H9 (cell line): ENCODE measurements around the gene DUSP10. TPM values are rescaled to one million over a fixed set of nuclear protein-coding genes. Genes with fewer than 3 reads are reported as not detected.

Experiments used
- DNase-seq: peaks from one replicate; pipeline ENCODE4 v3.0.0-alpha.2; 2017
- H2AFZ ChIP-seq: one replicate; pipeline ENCODE4 v1.6.1; 2013; ENCODE audit warnings: mild to moderate bottlenecking, low read length, control low read depth, moderate library complexity
- H2AK5ac ChIP-seq: 2 replicates; pipeline ENCODE4 v1.6.1; 2013; ENCODE audit warnings: low read length, control low read depth, mixed read lengths; ENCODE audit not compliant: insufficient read length
- H2BK120ac ChIP-seq: one replicate; pipeline ENCODE4 v1.6.1; 2013; ENCODE audit warnings: low read depth, mild to moderate bottlenecking, low read length, control low read depth, inconsistent platforms; ENCODE audit not compliant: poor library complexity, severe bottlenecking
- H2BK12ac ChIP-seq: 2 replicates; pipeline ENCODE4 v1.6.1; 2013; ENCODE audit warnings: low read length, control low read depth, mixed read lengths, low read depth; ENCODE audit not compliant: insufficient read length
- H2BK15ac ChIP-seq: 2 replicates; pipeline ENCODE4 v1.6.1; 2013; ENCODE audit warnings: low read depth, low read length, control low read depth
- H2BK20ac ChIP-seq: one replicate; pipeline ENCODE4 v1.6.1; 2013; ENCODE audit warnings: low read depth, mild to moderate bottlenecking, low read length, control low read depth, inconsistent platforms; ENCODE audit not compliant: poor library complexity, severe bottlenecking
- H2BK5ac ChIP-seq: 2 replicates; pipeline ENCODE4 v1.6.1; 2013; ENCODE audit warnings: low read length, control low read depth, mixed read lengths; ENCODE audit not compliant: insufficient read length
- H3K14ac ChIP-seq: 2 replicates; pipeline ENCODE4 v1.6.1; 2013; ENCODE audit warnings: low read length, control low read depth; ENCODE audit not compliant: insufficient read depth
- H3K18ac ChIP-seq: 2 replicates; pipeline ENCODE4 v1.6.1; 2013; ENCODE audit warnings: low read depth, mild to moderate bottlenecking, mixed read lengths, low read length, control low read depth; ENCODE audit not compliant: insufficient read length
- H3K23ac ChIP-seq: 2 replicates; pipeline ENCODE4 v1.6.1; 2013; ENCODE audit warnings: low read length, control low read depth, mixed read lengths, low read depth; ENCODE audit not compliant: insufficient read length
- H3K23me2 ChIP-seq: 2 replicates; pipeline ENCODE4 v1.6.1; 2013; ENCODE audit warnings: low read depth, mild to moderate bottlenecking, mixed read lengths, low read length, control low read depth; ENCODE audit not compliant: insufficient read length, poor library complexity, severe bottlenecking
- H3K27ac ChIP-seq: 2 replicates; pipeline ENCODE4 v1.5.1; 2013; ENCODE audit warnings: low read length, control low read depth, mixed read lengths, low read depth; ENCODE audit not compliant: insufficient read length
- H3K27me3 ChIP-seq: 2 replicates; pipeline ENCODE4 v1.6.1; 2013; ENCODE audit warnings: low read length, control low read depth, inconsistent platforms; ENCODE audit not compliant: insufficient read depth
- H3K4ac ChIP-seq: 2 replicates; pipeline ENCODE4 v1.6.1; 2013; ENCODE audit warnings: low read depth, mild to moderate bottlenecking, control low read depth, inconsistent platforms, low read length, moderate library complexity
- H3K4me1 ChIP-seq: 2 replicates; pipeline ENCODE4 v1.6.1; 2013; ENCODE audit warnings: low read length, control low read depth, inconsistent platforms; ENCODE audit not compliant: insufficient read depth
- H3K4me2 ChIP-seq: 2 replicates; pipeline ENCODE4 v1.6.1; 2013; ENCODE audit warnings: low read length, control low read depth, mixed read lengths; ENCODE audit not compliant: insufficient read length, insufficient read depth
- H3K56ac ChIP-seq: 2 replicates; pipeline ENCODE4 v1.6.1; 2013; ENCODE audit warnings: low read depth, mild to moderate bottlenecking, mixed read lengths, low read length, control low read depth; ENCODE audit not compliant: insufficient read length
- H3K79me1 ChIP-seq: 2 replicates; pipeline ENCODE4 v1.6.1; 2013; ENCODE audit warnings: low read depth, mild to moderate bottlenecking, moderate library complexity, low read length, control low read depth, inconsistent platforms; ENCODE audit not compliant: insufficient read depth, poor library complexity, severe bottlenecking
- H3K79me2 ChIP-seq: 2 replicates; pipeline ENCODE4 v1.6.1; 2013; ENCODE audit warnings: low read length, control low read depth, inconsistent platforms; ENCODE audit not compliant: insufficient read depth
- H3K9ac ChIP-seq: 2 replicates; pipeline ENCODE4 v1.6.1; 2013; ENCODE audit warnings: low read length, control low read depth, mixed read lengths; ENCODE audit not compliant: insufficient read length; ENCODE audit errors: extremely low read depth
- H3K9me3 ChIP-seq: one replicate; pipeline ENCODE4 v1.6.1; 2013; ENCODE audit warnings: low read depth, low read length, inconsistent platforms; ENCODE audit not compliant: control insufficient read depth
- H3T11ph ChIP-seq: one replicate; pipeline ENCODE4 v1.6.1; 2013; ENCODE audit warnings: mild to moderate bottlenecking, low read length, control low read depth, inconsistent platforms
- H4K20me1 ChIP-seq: one replicate; pipeline ENCODE4 v1.6.1; 2013; ENCODE audit not compliant: control insufficient read depth, insufficient read length, insufficient read depth
- H4K5ac ChIP-seq: 2 replicates; pipeline ENCODE4 v1.6.1; 2013; ENCODE audit warnings: low read depth, mild to moderate bottlenecking, mixed read lengths, low read length, control low read depth; ENCODE audit not compliant: insufficient read length
- H4K8ac ChIP-seq: replicated peaks from 2 replicates; pipeline ENCODE4 v1.6.1; 2013; ENCODE audit warnings: low read length, control low read depth, mixed read lengths, low read depth; ENCODE audit not compliant: insufficient read length
- H4K91ac ChIP-seq: 2 replicates; pipeline ENCODE4 v1.6.1; 2013; ENCODE audit warnings: low read depth, mild to moderate bottlenecking, moderate library complexity, mixed read lengths, low read length, control low read depth; ENCODE audit not compliant: insufficient read length
- H3K27ac Mint-ChIP-seq, 3 experiments: 2 replicates in 2 of 3; 3 replicates in 1 of 3; pipeline ENCODE4 v1.8.0; 2020 to 2021; ENCODE audit warnings: mixed read lengths in 3 of 3, mild to moderate bottlenecking in 1 of 3, moderate library complexity in 1 of 3
- H3K27me3 Mint-ChIP-seq: 2 replicates; pipeline ENCODE4 v1.8.0; 2021; ENCODE audit warnings: low read depth, mild to moderate bottlenecking, moderate library complexity, mixed read lengths
- H3K36me3 Mint-ChIP-seq, 3 experiments: 2 replicates in 2 of 3; 3 replicates in 1 of 3; pipeline ENCODE4 v1.8.0; 2020 to 2021; ENCODE audit warnings: low read depth in 3 of 3, mixed read lengths in 3 of 3; ENCODE audit not compliant: insufficient read depth in 1 of 3
- H3K4me1 Mint-ChIP-seq, 2 experiments: 2 replicates each; pipeline ENCODE4 v1.8.0; 2020; ENCODE audit warnings: mixed read lengths in 2 of 2
- H3K4me3 Mint-ChIP-seq, 2 experiments: 2 replicates in 1 of 2; 3 replicates in 1 of 2; pipeline ENCODE4 v1.8.0; 2020 to 2021; ENCODE audit warnings: mild to moderate bottlenecking in 2 of 2, mixed read lengths in 2 of 2, moderate library complexity in 1 of 2
- H3K9me3 Mint-ChIP-seq, 2 experiments: 2 replicates in 1 of 2; 3 replicates in 1 of 2; pipeline ENCODE4 v1.8.0; 2020; ENCODE audit warnings: mild to moderate bottlenecking in 2 of 2, mixed read lengths in 2 of 2, moderate library complexity in 1 of 2
- WGBS: extraction: QIAGEN DNeasy Blood & Tissue Kit; methylation state at CpG from one replicate; pipeline ENCODE4 v1.1.7; 2013; ENCODE audit warnings: missing lambda C conversion rate, low lambda C conversion rate, mixed read lengths; ENCODE audit not compliant: insufficient read length; ENCODE audit errors: extremely low coverage; 5-methylcytosine and 5-hydroxymethylcytosine counted together
- total RNA-seq: library from RNA; stranded (reverse); gene quantifications from 2 replicates; pipeline ENCODE4 v1.2.1, GENCODE V29; 2021
- TF ChIP-seq, protein P1 (sequence below): fragments of 200-600 bp; sonication (generic); conservative IDR thresholded peaks from 3 replicates; pipeline ENCODE4 v1.8.0; 2021; ENCODE audit warnings: antibody characterized with exemption, mild to moderate bottlenecking

The DUSP10 gene
- total RNA-seq, 1 experiment from 2014 or later = 2.0 TPM

DNA sequence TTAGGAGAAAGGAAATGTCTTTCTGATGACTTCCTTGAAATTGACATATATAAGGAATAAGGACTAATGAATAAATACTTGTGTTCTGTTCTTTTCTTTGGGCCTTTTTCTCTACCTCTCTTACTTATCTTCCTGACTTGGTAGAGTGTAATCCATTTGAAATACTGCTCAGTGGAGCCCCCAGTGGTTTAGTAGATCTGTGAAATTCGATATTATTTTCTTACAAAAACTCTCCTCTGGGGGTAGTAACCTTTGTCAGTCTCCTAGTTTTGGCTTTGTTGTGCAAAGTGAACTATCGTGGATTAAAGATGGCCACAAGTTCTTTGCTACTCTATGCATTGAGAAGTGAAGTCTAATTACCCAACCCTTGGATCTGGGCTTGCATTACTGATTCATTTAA lies 48.8 kb downstream of the DUSP10 start:
- Mint-ChIP-seq H3K4me3 (no peak overlapping the region), H3K27me3 (no peaks in the 10 kb centered on the region), H3K9me3 (peaks cover 0 to 3% of the 10 kb centered on the region in 2 experiments; a peak in 2 of 5 replicates), H3K4me1 (0 out of 4 replicates have a peak, but pooled peaks cover 0 to 3% of the 10 kb centered on the region in 2 experiments), H3K36me3 (no peaks in the 10 kb centered on the region; a peak in 1 of 7 replicates), H3K27ac (no peak overlapping the region)
- no peak overlapping the region for H3K4ac ChIP-seq
- H4K8ac ChIP-seq = no peak overlapping the region
- no peak overlapping the region for H2BK12ac ChIP-seq
- no peak overlapping the region for H2BK120ac ChIP-seq
- no peak overlapping the region for H3K27ac ChIP-seq
- no peak overlapping the region for H3K23ac ChIP-seq
- no peak overlapping the region for H3K56ac ChIP-seq
- no peaks in the 10 kb centered on the region for H3K4me1 ChIP-seq
- no peak overlapping the region for H2BK15ac ChIP-seq
- no peaks in the 10 kb centered on the region for H3K79me2 ChIP-seq
- H3K4me2 ChIP-seq = no peak overlapping the region
- no peaks in the 10 kb centered on the region for H3K9me3 ChIP-seq
- TF ChIP-seq, protein P1, sequence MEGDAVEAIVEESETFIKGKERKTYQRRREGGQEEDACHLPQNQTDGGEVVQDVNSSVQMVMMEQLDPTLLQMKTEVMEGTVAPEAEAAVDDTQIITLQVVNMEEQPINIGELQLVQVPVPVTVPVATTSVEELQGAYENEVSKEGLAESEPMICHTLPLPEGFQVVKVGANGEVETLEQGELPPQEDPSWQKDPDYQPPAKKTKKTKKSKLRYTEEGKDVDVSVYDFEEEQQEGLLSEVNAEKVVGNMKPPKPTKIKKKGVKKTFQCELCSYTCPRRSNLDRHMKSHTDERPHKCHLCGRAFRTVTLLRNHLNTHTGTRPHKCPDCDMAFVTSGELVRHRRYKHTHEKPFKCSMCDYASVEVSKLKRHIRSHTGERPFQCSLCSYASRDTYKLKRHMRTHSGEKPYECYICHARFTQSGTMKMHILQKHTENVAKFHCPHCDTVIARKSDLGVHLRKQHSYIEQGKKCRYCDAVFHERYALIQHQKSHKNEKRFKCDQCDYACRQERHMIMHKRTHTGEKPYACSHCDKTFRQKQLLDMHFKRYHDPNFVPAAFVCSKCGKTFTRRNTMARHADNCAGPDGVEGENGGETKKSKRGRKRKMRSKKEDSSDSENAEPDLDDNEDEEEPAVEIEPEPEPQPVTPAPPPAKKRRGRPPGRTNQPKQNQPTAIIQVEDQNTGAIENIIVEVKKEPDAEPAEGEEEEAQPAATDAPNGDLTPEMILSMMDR = peak; percentile 57
- H4K5ac ChIP-seq = no peak overlapping the region
- DNase-seq = no peak
- H3K18ac ChIP-seq = no peak overlapping the region
- no peak overlapping the region for H4K91ac ChIP-seq
- no peak overlapping the region for H2AFZ ChIP-seq
- no peak overlapping the region for H2BK5ac ChIP-seq
- no peak overlapping the region for H2AK5ac ChIP-seq
- H3K27me3 ChIP-seq = no peaks in the 10 kb centered on the region
- H3K79me1 ChIP-seq = no peaks in the 10 kb centered on the region
- no peak overlapping the region for H2BK20ac ChIP-seq
- no CpG with 5 or more reads among the region's 2 CpGs for WGBS
- no peaks in the 10 kb centered on the region for H3K23me2 ChIP-seq
- no peak overlapping the region for H3K14ac ChIP-seq
- no peak overlapping the region for H3T11ph ChIP-seq
- no peak overlapping the region for H3K9ac ChIP-seq
- H4K20me1 ChIP-seq = no peaks in the 10 kb centered on the region
